Measurements from ENCODE around the gene CNTN5.

Gene CNTN5

GRCh38 chr11:100308202-100308601 is 1287.5 kb downstream of the CNTN5 start:
- Histone ChIP-seq H3K27ac (ENCODE audit: poor library complexity, severe bottlenecking) (no peak overlapping the region), H3K9me3 (ENCODE audit: severe bottlenecking) (no peaks in the 10 kb centered on the region), H3K4me3 (ENCODE audit: severe bottlenecking) (no peak overlapping the region), H3K27me3 (ENCODE audit: insufficient read depth, poor library complexity, severe bottlenecking) (peaks cover 4% of the 10 kb centered on the region), H3K36me3 (ENCODE audit: low read depth) (no peaks in the 10 kb centered on the region), H3K4me1 (ENCODE audit: insufficient read depth, poor library complexity, severe bottlenecking) (no peaks in the 10 kb centered on the region)
- no peak for TF ChIP-seq CTCF (IDR thresholded peaks at IDR 0.05; ENCODE audit: poor library complexity, severe bottlenecking)
- no peak for DNase-seq (ENCODE audit: low spot score)
- ATAC-seq (ENCODE audit: low read depth) = no peak

GRCh38 chr11:100315946-100316345 is 1295.2 kb downstream of the CNTN5 start:
- no peak for ATAC-seq (ENCODE audit: low read depth)

GRCh38 chr11:100316952-100317351 is 1296.2 kb downstream of the CNTN5 start:
- Histone ChIP-seq H3K9me3 (ENCODE audit: severe bottlenecking) (no peaks in the 10 kb centered on the region), H3K36me3 (ENCODE audit: low read depth) (no peaks in the 10 kb centered on the region), H3K4me3 (ENCODE audit: severe bottlenecking) (no peak overlapping the region), H3K27me3 (ENCODE audit: insufficient read depth, poor library complexity, severe bottlenecking) (no peaks in the 10 kb centered on the region), H3K27ac (ENCODE audit: poor library complexity, severe bottlenecking) (no peak overlapping the region), H3K4me1 (ENCODE audit: insufficient read depth, poor library complexity, severe bottlenecking) (no peaks in the 10 kb centered on the region)
- no peak for TF ChIP-seq CTCF (IDR thresholded peaks at IDR 0.05; ENCODE audit: poor library complexity, severe bottlenecking)
- no peak for DNase-seq (ENCODE audit: low spot score)
- ATAC-seq (ENCODE audit: low read depth) = no peak

More at GRCh38 chr11:100315946-100316345, 1295.2 kb downstream of the CNTN5 start:
- no peaks in the 10 kb centered on the region for H3K27me3 ChIP-seq (ENCODE audit: insufficient read depth, poor library complexity, severe bottlenecking)
- H3K4me1 ChIP-seq (ENCODE audit: insufficient read depth, poor library complexity, severe bottlenecking) = no peaks in the 10 kb centered on the region
- H3K27ac ChIP-seq (ENCODE audit: poor library complexity, severe bottlenecking) = no peak overlapping the region
- H3K36me3 ChIP-seq (ENCODE audit: low read depth) = no peaks in the 10 kb centered on the region
- DNase-seq (ENCODE audit: low spot score) = no peak
- no peaks in the 10 kb centered on the region for H3K9me3 ChIP-seq (ENCODE audit: severe bottlenecking)
- no peak overlapping the region for H3K4me3 ChIP-seq (ENCODE audit: severe bottlenecking)
- TF ChIP-seq CTCF (IDR thresholded peaks at IDR 0.05; ENCODE audit: poor library complexity, severe bottlenecking) = no peak

- H3K27ac ChIP-seq (ENCODE audit: poor library complexity, severe bottlenecking) = no peak overlapping the region
- H3K4me1 ChIP-seq (ENCODE audit: insufficient read depth, poor library complexity, severe bottlenecking) = no peaks in the 10 kb centered on the region
- no peak overlapping the region for H3K4me3 ChIP-seq (ENCODE audit: severe bottlenecking)
- ATAC-seq (ENCODE audit: low read depth) (no peak), DNase-seq (ENCODE audit: low spot score) (no peak)
- no peaks in the 10 kb centered on the region for H3K9me3 ChIP-seq (ENCODE audit: severe bottlenecking)
- no peak for TF ChIP-seq CTCF (IDR thresholded peaks at IDR 0.05; ENCODE audit: poor library complexity, severe bottlenecking)
- H3K27me3 ChIP-seq (ENCODE audit: insufficient read depth, poor library complexity, severe bottlenecking) = no peaks in the 10 kb centered on the region
- no peaks in the 10 kb centered on the region for H3K36me3 ChIP-seq (ENCODE audit: low read depth)
Measured at GRCh38 chr11:100319691-100320090, 1298.9 kb downstream of the CNTN5 start.

GRCh38 chr11:100328626-100329340 is 1308.0 kb downstream of the CNTN5 start:
- H3K9me3 ChIP-seq (ENCODE audit: severe bottlenecking) = no peaks in the 10 kb centered on the region
- ATAC-seq (ENCODE audit: low read depth) (peak; percentile 97), DNase-seq (ENCODE audit: low spot score) (peak; percentile 83)
- no peak overlapping the region for H3K27ac ChIP-seq (ENCODE audit: poor library complexity, severe bottlenecking)
- H3K4me3 ChIP-seq (ENCODE audit: severe bottlenecking) = no peak overlapping the region
- TF ChIP-seq CTCF (IDR thresholded peaks at IDR 0.05; ENCODE audit: poor library complexity, severe bottlenecking) = peak; percentile 7
- no peaks in the 10 kb centered on the region for H3K36me3 ChIP-seq (ENCODE audit: low read depth)
- H3K4me1 ChIP-seq (ENCODE audit: insufficient read depth, poor library complexity, severe bottlenecking) = peaks cover 3% of the 10 kb centered on the region
- H3K27me3 ChIP-seq (ENCODE audit: insufficient read depth, poor library complexity, severe bottlenecking) = no peaks in the 10 kb centered on the region
